HG02938 (cell line): ENCODE measurements around the gene PGAM2.
"Not testable (repeated sequence)": the region's sequence is repeated elsewhere in the genome, so short reads cannot be mapped to it uniquely, and the experiment has no call there.

ENCODE experiments used
- ATAC-seq: cut with Tn5 transposase; IDR thresholded peaks from one replicate; pipeline ENCODE4 v1.9.1; 2021; ENCODE audit warnings: mild to moderate bottlenecking, moderate library complexity; ENCODE audit not compliant: unreplicated experiment

The PGAM2 gene

GRCh38 chr7:44033971-44034844 is 31.2 kb downstream of the PGAM2 start:
- not testable (repeated sequence) for ATAC-seq

- not testable (repeated sequence) for ATAC-seq
Observed at GRCh38 chr7:44032031-44032430, 33.3 kb downstream of the PGAM2 start.

- not testable (repeated sequence) for ATAC-seq
Observed at GRCh38 chr7:44031319-44031718, 34.0 kb downstream of the PGAM2 start.

GRCh38 chr7:44030029-44030428 is 35.3 kb downstream of the PGAM2 start:
- ATAC-seq = not testable (repeated sequence)

GRCh38 chr7:44029433-44029832 is 35.9 kb downstream of the PGAM2 start:
- not testable (repeated sequence) for ATAC-seq

- ATAC-seq = not testable (repeated sequence)
Observed at GRCh38 chr7:44022796-44023467, 42.4 kb downstream of the PGAM2 start.

GRCh38 chr7:44022069-44022468 is 43.3 kb downstream of the PGAM2 start:
- ATAC-seq = not testable (repeated sequence)

GRCh38 chr7:44019825-44020224 is 45.5 kb downstream of the PGAM2 start:
- ATAC-seq = not testable (repeated sequence)

GRCh38 chr7:44018857-44019807 is 46.2 kb downstream of the PGAM2 start:
- ATAC-seq = peak; percentile 89

- not testable (repeated sequence) for ATAC-seq
Observed at GRCh38 chr7:44015090-44015489, 50.3 kb downstream of the PGAM2 start.
